ENCODE data around the gene LEKR1.
"Not testable (repeated sequence)": the region's sequence is repeated elsewhere in the genome, so short reads cannot be mapped to it uniquely, and the experiment has no call there.

LEKR1 gene

GRCh38 chr3:156808025-156808424 is 18.1 kb upstream of the LEKR1 start:
- no peak for DNase-seq (ENCODE audit: low spot score)

GRCh38 chr3:156811089-156811862 is 14.9 kb upstream of the LEKR1 start:
- DNase-seq (ENCODE audit: low spot score): no peak

GRCh38 chr3:156812521-156813335 is 13.4 kb upstream of the LEKR1 start:
- DNase-seq (ENCODE audit: low spot score): peak; percentile 35

- DNase-seq (ENCODE audit: low spot score): no peak
Observed at GRCh38 chr3:156814295-156814694, 11.9 kb upstream of the LEKR1 start.

GRCh38 chr3:156816091-156816793 is 9.9 kb upstream of the LEKR1 start:
- DNase-seq (ENCODE audit: low spot score): peak; percentile 50

- peak; percentile 86 for DNase-seq (ENCODE audit: low spot score)
Observed at GRCh38 chr3:156816794-156817645, 9.1 kb upstream of the LEKR1 start.

GRCh38 chr3:156817646-156818272 is 8.4 kb upstream of the LEKR1 start:
- DNase-seq (ENCODE audit: low spot score): no peak

GRCh38 chr3:156818273-156818651 is 7.9 kb upstream of the LEKR1 start:
- DNase-seq (ENCODE audit: low spot score): no peak

GRCh38 chr3:156818890-156819289 is 7.3 kb upstream of the LEKR1 start:
- no peak for DNase-seq (ENCODE audit: low spot score)

GRCh38 chr3:156819842-156820691 is 6.1 kb upstream of the LEKR1 start:
- DNase-seq (ENCODE audit: low spot score): no peak

- no peak for DNase-seq (ENCODE audit: low spot score)
Observed at GRCh38 chr3:156820692-156821080, 5.5 kb upstream of the LEKR1 start.

GRCh38 chr3:156822626-156823260 is 3.4 kb upstream of the LEKR1 start:
- DNase-seq (ENCODE audit: low spot score): not testable (repeated sequence)

GRCh38 chr3:156825795-156826143 is 384 bp upstream of the LEKR1 start:
- DNase-seq (ENCODE audit: low spot score): no peak

GRCh38 chr3:156826896-156827882 is 1.0 kb downstream of the LEKR1 start:
- DNase-seq (ENCODE audit: low spot score): no peak

- DNase-seq (ENCODE audit: low spot score): no peak
Observed at GRCh38 chr3:156831006-156831405, 4.9 kb downstream of the LEKR1 start.

GRCh38 chr3:156834435-156834834 is 8.3 kb downstream of the LEKR1 start:
- DNase-seq (ENCODE audit: low spot score): no peak

GRCh38 chr3:156834962-156835535 is 8.9 kb downstream of the LEKR1 start:
- no peak for DNase-seq (ENCODE audit: low spot score)

- DNase-seq (ENCODE audit: low spot score): no peak
Observed at GRCh38 chr3:156836701-156837100, 10.5 kb downstream of the LEKR1 start.
